ENCODE data around the gene KL.

Gene KL

DNA sequence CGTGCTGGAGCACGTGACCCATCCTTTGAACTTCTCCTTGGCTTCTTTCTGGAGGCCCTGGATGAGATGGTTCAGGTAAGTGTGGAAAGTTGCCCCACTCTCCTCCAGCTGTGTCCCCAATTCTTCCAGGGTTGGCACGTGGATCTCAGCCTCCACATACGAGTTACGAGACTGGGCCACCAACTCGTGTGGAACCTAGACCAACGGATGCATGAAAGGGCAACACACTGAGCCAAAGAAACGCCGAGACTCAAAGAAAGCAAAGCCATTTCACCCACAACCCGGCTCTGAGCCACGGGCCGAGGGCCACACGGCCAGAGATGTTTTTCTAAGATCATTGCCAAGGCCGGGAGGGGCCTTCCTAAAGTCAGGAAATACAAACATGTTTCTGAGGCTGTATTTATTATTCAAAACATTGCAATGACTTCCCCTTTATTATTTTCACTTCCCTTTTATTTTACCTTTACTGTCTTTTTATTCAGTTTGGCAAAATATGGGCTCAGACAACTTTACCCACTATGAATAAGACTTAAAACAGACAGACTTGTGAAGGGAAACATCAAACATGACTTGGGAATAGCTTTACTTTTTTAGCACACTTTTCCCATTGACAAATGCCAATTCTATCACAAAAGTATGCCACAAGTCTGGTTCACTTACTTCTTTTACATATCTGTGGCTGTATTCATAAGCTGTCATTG, 94.6 kb downstream of the KL start:
- DNase-seq (ENCODE audit: low spot score): no peak

DNA sequence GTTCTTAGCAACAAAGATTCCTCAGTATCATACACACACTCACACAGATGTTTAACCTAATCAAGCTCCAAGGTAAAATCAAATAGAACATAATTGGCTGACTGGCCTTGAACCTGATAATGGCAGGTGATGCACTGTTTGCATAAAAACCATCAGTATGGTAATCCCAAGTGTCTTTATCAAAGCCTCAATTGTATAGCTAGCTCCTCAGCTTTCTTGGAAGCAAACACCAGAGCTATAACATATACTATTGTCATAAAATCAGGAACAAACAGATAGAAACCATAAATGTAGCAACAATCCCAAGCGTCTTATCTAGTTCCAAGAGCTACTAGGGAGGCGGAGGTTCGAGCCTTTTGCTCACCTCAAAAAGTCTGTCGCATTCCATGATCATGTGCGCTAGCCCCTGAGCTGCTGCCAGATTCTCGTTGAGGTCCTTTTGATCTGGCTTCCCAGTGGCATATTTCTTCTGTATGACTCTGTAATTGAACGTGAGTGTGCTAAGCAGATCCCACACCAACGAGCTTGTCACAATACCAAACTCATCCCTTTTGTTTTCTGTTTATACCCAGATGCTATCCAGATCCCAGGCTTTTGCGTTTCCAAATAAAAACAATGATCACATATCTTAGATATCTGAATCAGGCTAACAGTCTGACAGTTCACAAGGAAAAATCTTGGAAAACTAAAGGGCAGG, 95.3 kb downstream of the KL start:
- DNase-seq (ENCODE audit: low spot score): no peak

- DNase-seq (ENCODE audit: low spot score): no peak
These were observed 96.5 kb downstream of the KL start for GRCh38 chr13:33112766-33113165.

DNA sequence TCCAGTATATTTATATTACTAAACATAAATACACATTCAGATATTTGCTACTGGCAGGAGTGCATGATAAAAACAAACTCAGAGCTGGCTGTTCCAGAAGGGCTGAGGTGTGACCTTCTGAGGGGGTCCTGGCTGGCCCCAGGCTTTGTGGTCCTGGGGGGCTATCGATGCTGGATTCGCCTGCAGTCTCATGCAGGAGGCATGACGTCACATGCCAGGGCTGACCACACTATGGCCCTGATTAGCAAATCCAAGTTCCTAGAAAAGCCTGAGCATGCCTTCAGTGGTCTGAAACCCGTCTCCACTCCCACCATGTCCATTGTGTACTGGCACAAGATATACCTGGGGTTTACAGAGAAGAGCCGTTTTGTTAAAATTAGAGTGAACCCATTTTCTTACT, 97.9 kb downstream of the KL start:
- DNase-seq (ENCODE audit: low spot score): no peak

- DNase-seq (ENCODE audit: low spot score): no peak
These were observed 99.1 kb downstream of the KL start for GRCh38 chr13:33115274-33115673.
